Prostate gland (tissue), 2 donors: ENCODE results near the gene MFAP3L. TPM values are rescaled to one million over a fixed set of nuclear protein-coding genes. Genes with fewer than 3 reads are reported as not detected.

Experiments
- DNase-seq: peaks from one replicate; pipeline ENCODE4 v3.0.0-alpha.2; 2019; ENCODE audit warnings: low spot score
- H3K27ac ChIP-seq, 2 donors: fragments of 200-600 bp; sonication (generic); 2 replicates each; pipeline ENCODE4 v1.5.1; 2017 to 2019
- H3K27me3 ChIP-seq: fragments of 200-600 bp; sonication (generic); replicated peaks from 2 replicates; pipeline ENCODE4 v1.5.1; 2019; ENCODE audit not compliant: insufficient read depth
- H3K36me3 ChIP-seq, 2 donors: fragments of 200-600 bp; sonication (generic); 1 replicate in 1 of 2; 2 replicates in 1 of 2; pipeline versions ENCODE4 v1.5.1 to v1.8.1; 2017 to 2019
- H3K4me1 ChIP-seq: fragments of 200-600 bp; sonication (generic); replicated peaks from 2 replicates; pipeline ENCODE4 v1.5.1; 2019
- H3K4me3 ChIP-seq, 2 donors: fragments of 200-600 bp; sonication (generic); 2 replicates each; pipeline ENCODE4 v1.5.1; 2017 to 2019
- H3K9me3 ChIP-seq: fragments of 200-600 bp; sonication (generic); 2 replicates; pipeline ENCODE4 v1.5.1; 2017
- POLR2A ChIP-seq: fragments of 450-650 bp; IDR thresholded peaks from one replicate; pipeline ENCODE4 v1.6.1; 2016; ENCODE audit warnings: antibody characterized with exemption, mild to moderate bottlenecking
- POLR2AphosphoS5 ChIP-seq: sonication (generic); formaldehyde crosslinking; IDR thresholded peaks from one replicate; pipeline ENCODE4 v1.6.1; 2017; ENCODE audit warnings: antibody characterized with exemption
- WGBS: methylation state at CpG from one replicate; pipeline ENCODE4 v1.1.5; 2018; 5-methylcytosine and 5-hydroxymethylcytosine counted together
- intact Hi-C: fragments of 100-400 bp; cut with DNase I; formaldehyde crosslinking; loops from one replicate; pipeline ENCODE4 v1.14.2; 2022
- total RNA-seq, 2 donors: library from RNA; depleted of rRNA; stranded (reverse); fragments of >200 nt; gene quantifications; one replicate each; pipeline ENCODE4 v1.1.0, GENCODE V29; 2016
- TF ChIP-seq, protein P1 (sequence below), 4 experiments: fragments of 200-600 bp in 2 of 4; fragments of 450-650 bp in 2 of 4; sonication (generic) in 2 of 4; IDR thresholded peaks; 1 replicate in 3 of 4; 2 replicates in 1 of 4; pipeline ENCODE4 v1.5.1; 2016 to 2019; ENCODE audit warnings: antibody characterized with exemption in 4 of 4, mild to moderate bottlenecking in 2 of 4, moderate library complexity in 2 of 4

MFAP3L gene
- total RNA-seq, 2 donors from 2014 or later = 10.0 to 32.2 TPM

GRCh38 chr4:169941141-169941540 lies 85.1 kb downstream of the MFAP3L start:
- intact Hi-C loops = no loop called here
- H3K27ac ChIP-seq = no peak overlapping the region

DNA sequence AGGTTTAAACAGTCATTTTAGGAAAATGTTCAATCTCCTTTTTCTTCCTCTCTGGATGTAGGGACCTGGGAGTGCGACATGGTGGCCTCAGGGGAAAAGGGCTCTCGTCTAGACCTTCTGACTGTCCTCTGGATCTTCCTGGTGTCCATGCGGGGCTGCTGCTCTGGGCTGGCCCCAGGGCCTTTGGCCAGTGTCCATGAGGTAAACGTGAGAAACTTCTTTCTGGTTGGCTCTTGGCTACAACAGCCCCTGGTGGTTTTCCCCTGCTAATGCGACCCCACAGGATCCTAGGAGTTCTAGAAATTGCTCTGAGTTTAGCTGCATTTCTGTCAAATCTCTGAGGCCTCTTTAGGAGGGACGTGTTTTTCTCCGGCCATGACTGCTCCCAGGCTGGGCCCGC lies 85.7 kb downstream of the MFAP3L start:
- H3K27ac ChIP-seq = no peak overlapping the region
- H3K4me1 ChIP-seq = no peaks in the 10 kb centered on the region
- TF ChIP-seq, protein P1, sequence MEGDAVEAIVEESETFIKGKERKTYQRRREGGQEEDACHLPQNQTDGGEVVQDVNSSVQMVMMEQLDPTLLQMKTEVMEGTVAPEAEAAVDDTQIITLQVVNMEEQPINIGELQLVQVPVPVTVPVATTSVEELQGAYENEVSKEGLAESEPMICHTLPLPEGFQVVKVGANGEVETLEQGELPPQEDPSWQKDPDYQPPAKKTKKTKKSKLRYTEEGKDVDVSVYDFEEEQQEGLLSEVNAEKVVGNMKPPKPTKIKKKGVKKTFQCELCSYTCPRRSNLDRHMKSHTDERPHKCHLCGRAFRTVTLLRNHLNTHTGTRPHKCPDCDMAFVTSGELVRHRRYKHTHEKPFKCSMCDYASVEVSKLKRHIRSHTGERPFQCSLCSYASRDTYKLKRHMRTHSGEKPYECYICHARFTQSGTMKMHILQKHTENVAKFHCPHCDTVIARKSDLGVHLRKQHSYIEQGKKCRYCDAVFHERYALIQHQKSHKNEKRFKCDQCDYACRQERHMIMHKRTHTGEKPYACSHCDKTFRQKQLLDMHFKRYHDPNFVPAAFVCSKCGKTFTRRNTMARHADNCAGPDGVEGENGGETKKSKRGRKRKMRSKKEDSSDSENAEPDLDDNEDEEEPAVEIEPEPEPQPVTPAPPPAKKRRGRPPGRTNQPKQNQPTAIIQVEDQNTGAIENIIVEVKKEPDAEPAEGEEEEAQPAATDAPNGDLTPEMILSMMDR (IDR thresholded peaks at IDR 0.05) = no peak
- TF ChIP-seq POLR2A = no peak
- TF ChIP-seq POLR2AphosphoS5 = no peak
- no peaks in the 10 kb centered on the region for H3K9me3 ChIP-seq
- no peak for DNase-seq
- no peaks in the 10 kb centered on the region for H3K27me3 ChIP-seq
- H3K4me3 ChIP-seq = no peak overlapping the region
- intact Hi-C loops = no loop called here
- H3K36me3 ChIP-seq = no peaks in the 10 kb centered on the region
- 75% methylated on average over 8 of the region's 8 CpGs for WGBS

More at GRCh38 chr4:169941141-169941540, 85.1 kb downstream of the MFAP3L start:
- Histone ChIP-seq H3K4me3 (no peak overlapping the region), H3K27me3 (no peaks in the 10 kb centered on the region), H3K4me1 (no peaks in the 10 kb centered on the region), H3K36me3 (no peaks in the 10 kb centered on the region), H3K9me3 (no peaks in the 10 kb centered on the region)
- 66% methylated on average over 5 of the region's 5 CpGs for WGBS
- TF ChIP-seq, protein P1 (IDR thresholded peaks at IDR 0.05) = no peak
- TF ChIP-seq POLR2A (no peak), POLR2AphosphoS5 (no peak)
- DNase-seq = no peak

Other genes with a start within 250 kb of the MFAP3L start
- gene AADAT, start 63.6 kb upstream of the MFAP3L start, total RNA-seq = 10 to 100 TPM; 16.2 to 31.2 TPM